Stimulated activated CD4-positive, alpha-beta T cell treated with anti-CD3 and anti-CD28 coated beads, Interleukin-12 subunit alpha, Interleukin-12 subunit beta, amount 100 ng/mL, for 24 hours (primary cell): Measurements from ENCODE around the gene SPAG4.

Source experiments
- DNase-seq, 2 experiments: peaks; one replicate each; pipeline ENCODE4 v3.0.0-alpha.2; 2020; ENCODE audit warnings: low read depth in 2 of 2

The SPAG4 gene

GRCh38 chr20:35615667-35616464 lies at the start of gene SPAG4:
SPAG4 (plus strand) TSS chr20:35615829; CDS start chr20:35616004, 175 bp downstream.
- peak; percentile 99 to 100 for DNase-seq

- DNase-seq, result no peak
Observed at GRCh38 chr20:35568645-35569044, 47.0 kb upstream of the SPAG4 start.

- no peak for DNase-seq
Observed at GRCh38 chr20:35571555-35571954, 44.1 kb upstream of the SPAG4 start.

- no peak for DNase-seq
Observed at GRCh38 chr20:35572838-35573237, 42.8 kb upstream of the SPAG4 start.

- DNase-seq, result no peak
Observed at GRCh38 chr20:35575958-35576357, 39.7 kb upstream of the SPAG4 start.

GRCh38 chr20:35576816-35577215 lies 38.8 kb upstream of the SPAG4 start:
- no peak for DNase-seq

- no peak for DNase-seq
Observed at GRCh38 chr20:35578469-35578868, 37.2 kb upstream of the SPAG4 start.

GRCh38 chr20:35579196-35579595 lies 36.4 kb upstream of the SPAG4 start:
- DNase-seq, result no peak

GRCh38 chr20:35582131-35582530 lies 33.5 kb upstream of the SPAG4 start:
- no peak for DNase-seq

GRCh38 chr20:35582741-35583404 lies 32.8 kb upstream of the SPAG4 start:
- no peak for DNase-seq

GRCh38 chr20:35583636-35584560 lies 31.7 kb upstream of the SPAG4 start:
- DNase-seq, result no peak

GRCh38 chr20:35586751-35587425 lies 28.7 kb upstream of the SPAG4 start:
- DNase-seq, result no peak

GRCh38 chr20:35587436-35587835 lies 28.2 kb upstream of the SPAG4 start:
- no peak for DNase-seq

- no peak for DNase-seq
Observed at GRCh38 chr20:35588397-35588796, 27.2 kb upstream of the SPAG4 start.

- DNase-seq, result no peak
Observed at GRCh38 chr20:35592339-35592974, 23.2 kb upstream of the SPAG4 start.

GRCh38 chr20:35595456-35595855 lies 20.2 kb upstream of the SPAG4 start:
- DNase-seq, result no peak

GRCh38 chr20:35595901-35596300 lies 19.7 kb upstream of the SPAG4 start:
- DNase-seq, result no peak

GRCh38 chr20:35597186-35597585 lies 18.4 kb upstream of the SPAG4 start:
- DNase-seq, result no peak

- DNase-seq, result no peak
Observed at GRCh38 chr20:35598476-35598875, 17.2 kb upstream of the SPAG4 start.

GRCh38 chr20:35598899-35599775 lies 16.5 kb upstream of the SPAG4 start:
- DNase-seq, result no peak
